ENCODE results near the gene C7orf33. TPM values are rescaled to one million over a fixed set of nuclear protein-coding genes. Genes with fewer than 3 reads are reported as not detected.

C7orf33 gene
- polyA plus RNA-seq, 2 of the 4 experiments (the other 2 are of a cell fraction) = not detected

- H3K4me3 ChIP-seq = no peak overlapping the region
- H3K27ac ChIP-seq = no peak overlapping the region
- TF ChIP-seq RAD21 (conservative IDR thresholded peaks at IDR 0.05 in 1 of 2, IDR thresholded peaks at IDR 0.05 in 1 of 2) (no peak), FOSL2 (IDR thresholded peaks at IDR 0.05) (no peak), FOSL2 (CRISPR knock-in tag; IDR thresholded peaks at IDR 0.05) (no peak), KDM5A (IDR thresholded peaks at IDR 0.05) (no peak), EHF (CRISPR knock-in tag; IDR thresholded peaks at IDR 0.05) (no peak), POLR2AphosphoS2 (conservative IDR thresholded peaks at IDR 0.05; ENCODE audit: low read length) (no peak), HMGXB4 (CRISPR knock-in tag; IDR thresholded peaks at IDR 0.05; ENCODE audit: borderline replicate concordance) (no peak), MYC (IDR thresholded peaks at IDR 0.05; ENCODE audit: borderline replicate concordance, low read length) (no peak), MAFK (IDR thresholded peaks at IDR 0.05; ENCODE audit: partially characterized antibody) (no peak), HES2 (IDR thresholded peaks at IDR 0.05) (no peak), HOXB5 (CRISPR knock-in tag; IDR thresholded peaks at IDR 0.05) (no peak), CHD2 (IDR thresholded peaks at IDR 0.05; ENCODE audit: low read length, partially characterized antibody) (no peak)
- TF ChIP-seq, protein P1, sequence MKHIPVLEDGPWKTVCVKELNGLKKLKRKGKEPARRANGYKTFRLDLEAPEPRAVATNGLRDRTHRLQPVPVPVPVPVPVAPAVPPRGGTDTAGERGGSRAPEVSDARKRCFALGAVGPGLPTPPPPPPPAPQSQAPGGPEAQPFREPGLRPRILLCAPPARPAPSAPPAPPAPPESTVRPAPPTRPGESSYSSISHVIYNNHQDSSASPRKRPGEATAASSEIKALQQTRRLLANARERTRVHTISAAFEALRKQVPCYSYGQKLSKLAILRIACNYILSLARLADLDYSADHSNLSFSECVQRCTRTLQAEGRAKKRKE (CRISPR knock-in tag; IDR thresholded peaks at IDR 0.05; ENCODE audit: low read depth) = no peak
- no peaks in the 10 kb centered on the region for H3K9me3 ChIP-seq
- no peak for DNase-seq (ENCODE audit: low read depth in 1 of 2, low spot score in 1 of 2)
- WGBS (ENCODE audit: missing lambda C conversion rate) = 59% methylated on average over 4 of the region's 4 CpGs
- ATAC-seq = peak in 1 of 2 experiments; percentile 44; a peak in 2 of 6 replicates
- CTCF ChIA-PET = interaction anchor here (1.4 kb wide), 1 partner anchor 19 kb away, joined by 3 read pairs; no protein-coding TSS in a partner anchor
- peaks cover 2% of the 10 kb centered on the region; the same call in 1 of the 3 replicates for H3K4me1 ChIP-seq
- FAIRE-seq = peak; percentile 65
- POLR2A ChIA-PET = no interaction called here
- no peak overlapping the region for H3K4me2 ChIP-seq
Measured at GRCh38 chr7:148650232-148650858, 59.8 kb downstream of the C7orf33 start.

DNA sequence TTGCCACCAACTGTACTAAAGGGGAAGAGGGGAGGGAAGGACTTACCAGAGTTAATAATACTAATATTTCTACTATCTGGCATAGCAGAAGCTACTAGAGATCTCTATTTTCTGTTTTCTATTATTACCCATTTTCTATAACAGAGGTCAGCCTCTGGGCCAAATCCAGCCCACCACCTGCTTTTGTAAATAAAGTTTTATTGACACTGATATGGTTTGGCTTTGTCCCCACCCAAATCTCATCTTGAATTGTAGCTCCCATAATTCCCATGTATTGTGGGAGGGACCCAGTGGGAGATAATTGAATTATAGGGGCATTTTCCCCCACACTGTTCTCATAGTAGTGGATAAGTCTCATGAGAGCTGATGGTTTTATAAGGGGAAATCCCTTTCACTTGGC, 62.2 kb downstream of the C7orf33 start:
- Histone ChIP-seq H3K9me3 (no peaks in the 10 kb centered on the region), H3K27ac (no peak overlapping the region), H3K4me1 (peaks cover 2% of the 10 kb centered on the region; the same call in 1 of the 3 replicates), H3K4me3 (no peak overlapping the region), H3K4me2 (no peak overlapping the region)
- ChIA-PET POLR2A (no interaction called here), CTCF (interaction anchor here (1.4 kb wide), 1 partner anchor 11 kb away, joined by 3 read pairs; no protein-coding TSS in a partner anchor)
- DNase-seq (ENCODE audit: low read depth in 1 of 2, low spot score in 1 of 2) (no peak), ATAC-seq (no peak), FAIRE-seq (no peak)
- no peak for TF ChIP-seq FOSL2 (IDR thresholded peaks at IDR 0.05)
- no peak for TF ChIP-seq FOSL2 (CRISPR knock-in tag; IDR thresholded peaks at IDR 0.05)
- no peak for TF ChIP-seq NFE2L2 (conservative IDR thresholded peaks at IDR 0.05; ENCODE audit: low read length)
- no peak for TF ChIP-seq MAX (IDR thresholded peaks at IDR 0.05)
- TF ChIP-seq, protein P2, sequence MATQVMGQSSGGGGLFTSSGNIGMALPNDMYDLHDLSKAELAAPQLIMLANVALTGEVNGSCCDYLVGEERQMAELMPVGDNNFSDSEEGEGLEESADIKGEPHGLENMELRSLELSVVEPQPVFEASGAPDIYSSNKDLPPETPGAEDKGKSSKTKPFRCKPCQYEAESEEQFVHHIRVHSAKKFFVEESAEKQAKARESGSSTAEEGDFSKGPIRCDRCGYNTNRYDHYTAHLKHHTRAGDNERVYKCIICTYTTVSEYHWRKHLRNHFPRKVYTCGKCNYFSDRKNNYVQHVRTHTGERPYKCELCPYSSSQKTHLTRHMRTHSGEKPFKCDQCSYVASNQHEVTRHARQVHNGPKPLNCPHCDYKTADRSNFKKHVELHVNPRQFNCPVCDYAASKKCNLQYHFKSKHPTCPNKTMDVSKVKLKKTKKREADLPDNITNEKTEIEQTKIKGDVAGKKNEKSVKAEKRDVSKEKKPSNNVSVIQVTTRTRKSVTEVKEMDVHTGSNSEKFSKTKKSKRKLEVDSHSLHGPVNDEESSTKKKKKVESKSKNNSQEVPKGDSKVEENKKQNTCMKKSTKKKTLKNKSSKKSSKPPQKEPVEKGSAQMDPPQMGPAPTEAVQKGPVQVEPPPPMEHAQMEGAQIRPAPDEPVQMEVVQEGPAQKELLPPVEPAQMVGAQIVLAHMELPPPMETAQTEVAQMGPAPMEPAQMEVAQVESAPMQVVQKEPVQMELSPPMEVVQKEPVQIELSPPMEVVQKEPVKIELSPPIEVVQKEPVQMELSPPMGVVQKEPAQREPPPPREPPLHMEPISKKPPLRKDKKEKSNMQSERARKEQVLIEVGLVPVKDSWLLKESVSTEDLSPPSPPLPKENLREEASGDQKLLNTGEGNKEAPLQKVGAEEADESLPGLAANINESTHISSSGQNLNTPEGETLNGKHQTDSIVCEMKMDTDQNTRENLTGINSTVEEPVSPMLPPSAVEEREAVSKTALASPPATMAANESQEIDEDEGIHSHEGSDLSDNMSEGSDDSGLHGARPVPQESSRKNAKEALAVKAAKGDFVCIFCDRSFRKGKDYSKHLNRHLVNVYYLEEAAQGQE (IDR thresholded peaks at IDR 0.05) = no peak
- no peak for TF ChIP-seq HDAC2 (IDR thresholded peaks at IDR 0.05)
- no peak for TF ChIP-seq HMGXB4 (CRISPR knock-in tag; IDR thresholded peaks at IDR 0.05; ENCODE audit: borderline replicate concordance)
- TF ChIP-seq RFX5 (IDR thresholded peaks at IDR 0.05) = no peak
- TF ChIP-seq E2F6 (IDR thresholded peaks at IDR 0.05; ENCODE audit: borderline replicate concordance, low read depth) = no peak
- no peak for TF ChIP-seq RNF2 (IDR thresholded peaks at IDR 0.05; ENCODE audit: borderline replicate concordance, low read depth)

Measured in A549 (cell line).